Breast epithelium (tissue), 3 donors: ENCODE results near the gene CLHC1.

ENCODE experiments used
- POLR2A ChIP-seq: fragments of 450-650 bp; IDR thresholded peaks from one replicate; pipeline ENCODE4 v1.6.1; 2016; ENCODE audit warnings: antibody characterized with exemption, mild to moderate bottlenecking, moderate library complexity
- TF ChIP-seq, protein P1 (sequence below), 3 donors: fragments of 450-650 bp; IDR thresholded peaks; one replicate each; pipeline ENCODE4 v1.5.1; 2016 to 2017; ENCODE audit warnings: antibody characterized with exemption in 3 of 3, mild to moderate bottlenecking in 3 of 3, moderate library complexity in 3 of 3

DNA sequence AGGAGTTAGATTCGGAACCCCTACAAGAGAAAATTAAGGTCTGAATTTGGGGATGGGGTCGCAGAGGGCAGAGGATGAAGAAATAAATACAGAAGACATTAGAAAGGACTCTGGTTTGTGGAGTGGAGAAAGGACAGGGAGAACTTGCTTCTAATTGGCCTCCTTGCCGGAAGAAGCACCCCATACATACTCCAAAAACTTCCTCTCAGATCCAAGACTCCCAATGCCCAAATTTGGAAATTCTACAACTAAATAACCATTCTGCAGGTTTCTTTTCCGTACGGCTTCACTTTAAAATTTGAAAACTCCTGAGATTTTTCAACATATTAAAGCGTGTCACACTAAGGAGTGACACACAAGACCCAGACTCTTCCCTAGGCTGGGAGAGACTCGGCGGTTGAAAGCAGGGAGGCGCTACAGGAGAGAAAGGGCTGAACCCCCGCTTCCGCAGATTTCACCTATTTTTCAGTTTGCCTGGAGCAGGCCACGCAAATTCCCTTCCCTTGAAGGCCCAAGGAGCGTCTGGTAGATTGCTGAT is 478 bp downstream of the CLHC1 start:
- TF ChIP-seq, protein P1, sequence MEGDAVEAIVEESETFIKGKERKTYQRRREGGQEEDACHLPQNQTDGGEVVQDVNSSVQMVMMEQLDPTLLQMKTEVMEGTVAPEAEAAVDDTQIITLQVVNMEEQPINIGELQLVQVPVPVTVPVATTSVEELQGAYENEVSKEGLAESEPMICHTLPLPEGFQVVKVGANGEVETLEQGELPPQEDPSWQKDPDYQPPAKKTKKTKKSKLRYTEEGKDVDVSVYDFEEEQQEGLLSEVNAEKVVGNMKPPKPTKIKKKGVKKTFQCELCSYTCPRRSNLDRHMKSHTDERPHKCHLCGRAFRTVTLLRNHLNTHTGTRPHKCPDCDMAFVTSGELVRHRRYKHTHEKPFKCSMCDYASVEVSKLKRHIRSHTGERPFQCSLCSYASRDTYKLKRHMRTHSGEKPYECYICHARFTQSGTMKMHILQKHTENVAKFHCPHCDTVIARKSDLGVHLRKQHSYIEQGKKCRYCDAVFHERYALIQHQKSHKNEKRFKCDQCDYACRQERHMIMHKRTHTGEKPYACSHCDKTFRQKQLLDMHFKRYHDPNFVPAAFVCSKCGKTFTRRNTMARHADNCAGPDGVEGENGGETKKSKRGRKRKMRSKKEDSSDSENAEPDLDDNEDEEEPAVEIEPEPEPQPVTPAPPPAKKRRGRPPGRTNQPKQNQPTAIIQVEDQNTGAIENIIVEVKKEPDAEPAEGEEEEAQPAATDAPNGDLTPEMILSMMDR (IDR thresholded peaks at IDR 0.05): no peak
- TF ChIP-seq POLR2A: no peak
